NCI-H2029 treated with DMSO at 0.1 percent for 48 hours (cell line): ENCODE measurements around the gene CIT.
"Not testable (repeated sequence)": the region's sequence is repeated elsewhere in the genome, so short reads cannot be mapped to it uniquely, and the experiment has no call there.

Experiments used
- DNase-seq: peaks from one replicate; lab custom pipeline; 2025; lab: John Stamatoyannopoulos, UW

CIT gene, protein sequence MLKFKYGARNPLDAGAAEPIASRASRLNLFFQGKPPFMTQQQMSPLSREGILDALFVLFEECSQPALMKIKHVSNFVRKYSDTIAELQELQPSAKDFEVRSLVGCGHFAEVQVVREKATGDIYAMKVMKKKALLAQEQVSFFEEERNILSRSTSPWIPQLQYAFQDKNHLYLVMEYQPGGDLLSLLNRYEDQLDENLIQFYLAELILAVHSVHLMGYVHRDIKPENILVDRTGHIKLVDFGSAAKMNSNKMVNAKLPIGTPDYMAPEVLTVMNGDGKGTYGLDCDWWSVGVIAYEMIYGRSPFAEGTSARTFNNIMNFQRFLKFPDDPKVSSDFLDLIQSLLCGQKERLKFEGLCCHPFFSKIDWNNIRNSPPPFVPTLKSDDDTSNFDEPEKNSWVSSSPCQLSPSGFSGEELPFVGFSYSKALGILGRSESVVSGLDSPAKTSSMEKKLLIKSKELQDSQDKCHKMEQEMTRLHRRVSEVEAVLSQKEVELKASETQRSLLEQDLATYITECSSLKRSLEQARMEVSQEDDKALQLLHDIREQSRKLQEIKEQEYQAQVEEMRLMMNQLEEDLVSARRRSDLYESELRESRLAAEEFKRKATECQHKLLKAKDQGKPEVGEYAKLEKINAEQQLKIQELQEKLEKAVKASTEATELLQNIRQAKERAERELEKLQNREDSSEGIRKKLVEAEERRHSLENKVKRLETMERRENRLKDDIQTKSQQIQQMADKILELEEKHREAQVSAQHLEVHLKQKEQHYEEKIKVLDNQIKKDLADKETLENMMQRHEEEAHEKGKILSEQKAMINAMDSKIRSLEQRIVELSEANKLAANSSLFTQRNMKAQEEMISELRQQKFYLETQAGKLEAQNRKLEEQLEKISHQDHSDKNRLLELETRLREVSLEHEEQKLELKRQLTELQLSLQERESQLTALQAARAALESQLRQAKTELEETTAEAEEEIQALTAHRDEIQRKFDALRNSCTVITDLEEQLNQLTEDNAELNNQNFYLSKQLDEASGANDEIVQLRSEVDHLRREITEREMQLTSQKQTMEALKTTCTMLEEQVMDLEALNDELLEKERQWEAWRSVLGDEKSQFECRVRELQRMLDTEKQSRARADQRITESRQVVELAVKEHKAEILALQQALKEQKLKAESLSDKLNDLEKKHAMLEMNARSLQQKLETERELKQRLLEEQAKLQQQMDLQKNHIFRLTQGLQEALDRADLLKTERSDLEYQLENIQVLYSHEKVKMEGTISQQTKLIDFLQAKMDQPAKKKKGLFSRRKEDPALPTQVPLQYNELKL (N-terminal part only)

DNA sequence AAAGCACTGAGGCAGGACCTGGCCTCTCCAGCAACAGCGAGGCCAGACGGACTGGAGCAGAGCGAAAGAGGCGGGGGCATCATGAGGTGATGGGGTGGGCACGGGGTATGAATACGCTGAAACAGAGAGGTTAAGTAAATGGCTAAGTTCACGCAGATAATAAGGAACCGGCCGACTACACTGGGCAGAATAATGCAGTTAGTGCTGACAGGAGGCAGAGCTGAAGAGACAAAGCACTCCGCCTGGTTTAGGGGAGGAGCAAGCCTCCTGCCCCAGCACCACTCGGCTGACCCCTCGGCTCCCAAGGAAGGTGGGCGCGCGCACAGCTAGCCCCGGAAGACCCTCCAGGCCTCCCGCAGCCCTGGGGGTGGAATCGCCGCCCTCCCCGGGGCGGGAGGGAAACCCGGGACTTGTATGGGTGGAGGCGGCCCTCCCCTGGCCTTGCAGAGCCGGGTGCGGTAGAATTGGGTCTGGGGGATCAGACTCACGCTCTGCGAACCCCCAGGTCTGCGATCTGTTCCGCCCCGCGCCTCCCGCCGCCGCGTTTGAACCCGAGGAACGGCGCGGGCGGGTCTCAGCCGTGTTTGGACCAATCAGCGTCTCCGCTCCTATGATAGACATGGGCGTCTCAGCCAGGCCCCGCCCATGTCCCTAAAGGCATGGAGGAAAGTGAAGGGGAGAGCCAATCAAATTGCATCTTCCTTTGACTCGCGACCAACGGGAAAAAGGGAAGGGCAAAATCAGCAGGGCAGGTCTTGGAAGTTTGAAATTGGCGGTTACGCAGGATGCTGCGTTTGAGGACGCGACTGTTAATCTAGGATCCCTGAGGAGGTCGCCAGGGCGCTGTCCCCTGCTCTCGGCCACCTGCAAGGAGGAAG lies at the start of gene CIT:
Gene CIT, minus strand, starts transcription at position 560 of the 878 bp plus-strand sequence. CDS start 1,152 bp downstream, outside the sequence.
- peak; percentile 86 for DNase-seq

DNA sequence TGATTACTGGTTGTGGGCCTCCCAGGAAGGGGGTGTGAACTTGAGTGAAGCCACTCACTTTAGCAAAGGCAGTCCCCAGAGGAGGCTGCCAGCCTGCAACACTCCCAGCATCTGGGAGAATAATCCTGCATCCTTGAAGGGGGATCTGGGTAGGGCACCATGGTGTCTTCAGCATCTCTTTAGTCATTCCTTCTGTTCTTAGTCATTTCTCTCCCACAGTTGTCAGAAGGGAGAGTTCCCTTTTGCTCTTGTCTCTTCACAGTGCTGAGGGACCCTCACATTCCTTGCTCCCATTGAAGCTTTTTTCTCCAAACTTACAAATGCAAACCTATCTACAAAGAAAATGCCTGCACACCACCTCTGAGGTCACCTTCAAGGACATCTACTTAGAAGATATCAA lies 48.1 kb upstream of the CIT start:
- DNase-seq = no peak

DNA sequence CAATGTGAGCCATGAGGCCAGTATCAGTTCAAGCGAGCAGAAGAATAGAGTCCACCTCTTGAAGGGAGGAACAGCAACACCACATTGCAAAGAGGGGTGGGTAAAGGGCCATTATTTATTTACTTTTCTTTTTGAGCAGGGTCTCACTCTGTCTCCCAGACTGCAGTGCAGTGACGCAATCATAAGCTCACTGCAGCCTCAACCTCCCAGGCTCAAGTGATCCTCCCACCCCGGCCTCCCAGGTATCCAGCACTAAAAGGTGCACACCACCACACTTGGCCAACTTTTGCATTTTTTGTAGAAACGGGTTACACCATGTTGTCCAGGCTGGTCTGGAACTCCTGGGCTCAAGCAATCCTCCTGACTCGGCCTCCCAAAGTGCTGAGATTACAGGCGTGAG lies 42.9 kb upstream of the CIT start:
- no peak for DNase-seq

DNA sequence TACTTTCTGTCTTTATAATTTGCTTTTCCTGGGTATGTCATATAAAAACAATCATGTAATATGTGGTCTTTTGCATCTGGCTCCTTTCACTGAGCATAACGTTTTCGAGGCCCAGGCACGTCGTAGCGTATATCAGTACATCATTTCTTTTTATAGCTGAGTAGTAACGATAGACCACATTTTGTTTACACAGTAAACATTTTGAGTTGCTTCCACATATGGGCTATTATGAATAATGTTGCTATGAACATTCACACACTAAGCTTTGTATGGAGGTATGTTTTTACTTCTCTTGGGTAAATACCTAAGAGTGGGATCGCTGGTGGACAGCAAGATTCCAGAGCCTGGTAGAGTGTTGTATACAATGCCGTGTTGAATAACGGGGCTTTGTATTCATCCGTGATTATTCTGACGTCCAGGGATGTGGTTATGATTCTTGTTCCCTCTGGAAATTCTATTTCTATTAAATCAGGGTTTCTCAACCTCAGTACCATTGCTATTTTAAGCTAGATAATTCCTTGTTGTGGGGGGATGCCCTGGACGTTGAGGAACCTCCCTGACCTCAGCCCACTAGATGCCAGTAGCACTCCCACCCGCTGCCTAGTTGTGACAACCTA lies 38.9 kb upstream of the CIT start:
- no peak for DNase-seq

DNA sequence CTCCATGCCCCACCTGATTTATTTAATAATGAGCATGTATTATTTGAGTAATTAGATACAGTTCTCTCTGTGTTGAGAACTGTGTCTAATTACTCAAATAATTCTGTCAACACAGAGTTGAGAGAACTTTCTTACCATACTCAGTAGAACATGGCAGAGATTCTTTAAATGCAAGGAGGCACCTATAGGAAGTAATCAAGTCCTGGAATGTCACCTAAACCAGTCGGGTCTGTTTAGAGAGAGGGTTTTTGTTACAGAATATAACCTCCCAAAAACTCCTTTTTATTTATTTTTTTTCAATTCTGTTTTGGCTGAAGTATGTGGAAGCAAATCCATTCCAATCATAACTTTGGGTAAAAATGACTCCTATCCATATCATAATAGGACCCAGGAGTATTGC lies 37.5 kb upstream of the CIT start:
- DNase-seq = no peak

DNA sequence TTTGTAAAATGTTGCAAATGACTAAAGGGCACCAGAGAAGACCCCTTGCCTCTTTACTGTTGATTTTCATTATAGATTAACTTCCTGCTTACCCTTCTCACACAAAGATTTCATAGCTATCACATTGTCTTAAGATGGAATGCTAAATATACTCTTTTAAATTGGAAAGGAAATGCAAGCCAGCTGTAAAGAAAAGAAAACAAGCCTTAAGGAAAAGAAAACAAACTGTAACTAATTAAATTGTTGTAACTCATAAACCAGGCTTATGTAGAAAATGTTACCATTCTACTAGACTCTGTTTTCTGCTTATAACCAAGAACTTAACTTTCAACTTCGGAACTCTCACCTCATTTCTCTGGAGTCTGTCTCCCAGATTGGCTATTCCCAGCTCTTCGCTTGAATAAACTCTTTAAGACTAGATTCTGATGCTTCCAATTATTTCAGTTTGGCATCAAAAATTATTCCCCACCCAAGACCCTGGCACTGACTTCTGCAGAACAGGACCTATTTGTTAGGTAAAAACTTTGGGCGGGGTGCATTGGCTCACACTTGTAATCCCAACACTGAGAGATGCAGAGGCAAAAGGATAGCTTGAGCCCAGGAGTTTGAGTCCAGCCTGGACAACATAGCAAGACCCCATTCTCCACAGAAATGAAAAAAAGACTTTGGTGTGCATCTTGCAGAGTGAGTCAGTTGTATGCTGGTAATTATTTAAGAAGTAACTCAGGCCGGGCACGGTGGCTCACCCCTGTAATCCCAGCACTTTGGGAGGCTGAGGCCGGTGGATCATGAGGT lies 36.6 kb upstream of the CIT start:
- DNase-seq = no peak

DNA sequence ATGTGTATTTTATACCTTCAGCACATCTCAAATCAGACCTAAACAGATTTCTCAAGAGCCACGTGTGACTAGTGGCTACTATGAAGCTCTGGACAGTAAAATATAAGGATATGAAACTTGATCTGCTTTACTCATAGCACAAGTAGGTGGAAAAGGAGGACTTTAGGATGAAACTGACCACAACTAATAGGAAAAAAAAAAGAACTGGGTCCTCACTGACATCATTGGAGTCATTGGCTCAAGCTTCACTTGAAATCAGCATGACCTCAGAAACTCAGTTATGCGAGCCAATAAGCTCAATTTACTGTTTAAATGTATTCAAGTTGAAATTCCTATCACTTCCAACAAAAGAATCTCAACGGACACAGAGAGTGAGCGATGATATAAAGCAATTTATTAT lies 34.1 kb upstream of the CIT start:
- DNase-seq = no peak

DNA sequence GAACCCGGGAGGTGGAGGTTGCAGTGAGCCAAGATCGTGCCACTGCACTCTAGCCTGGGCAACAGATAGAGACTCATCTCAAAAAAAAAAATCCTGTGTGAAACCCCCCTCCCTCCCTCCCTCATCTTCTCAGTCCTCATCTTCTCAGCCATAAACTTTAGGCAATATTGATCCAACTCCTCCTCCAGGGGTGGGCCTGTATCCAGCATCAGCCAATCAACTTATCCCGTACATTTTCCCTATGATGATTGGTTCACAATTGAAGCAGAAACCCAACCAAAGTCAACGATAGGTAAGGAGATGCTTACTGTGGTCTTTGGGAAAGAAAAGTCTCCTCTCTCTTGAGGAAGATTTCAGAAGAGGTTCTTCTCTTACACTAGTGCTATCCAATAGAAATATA lies 33.5 kb upstream of the CIT start:
- DNase-seq = no peak

DNA sequence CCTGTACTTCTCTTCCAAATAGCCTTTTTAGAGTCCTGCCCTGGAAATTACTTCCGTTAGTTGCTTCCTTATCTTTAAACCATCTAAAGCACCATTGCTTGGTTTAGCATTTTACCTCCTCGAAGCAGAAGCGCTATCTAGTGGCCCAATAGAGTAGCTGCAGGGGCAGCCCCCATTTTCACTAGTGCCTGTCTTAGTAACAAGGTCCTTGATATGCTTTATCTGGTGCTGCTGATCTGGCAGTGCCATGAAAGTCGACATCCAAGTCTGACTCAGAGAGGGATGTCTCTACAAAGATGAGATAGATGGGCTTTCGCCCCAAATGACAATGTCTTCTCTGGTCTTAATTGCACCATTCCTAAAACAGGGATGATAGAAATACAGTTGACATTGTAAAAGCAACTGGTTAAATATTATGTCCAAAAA lies 25.0 kb upstream of the CIT start:
- peak; percentile 88 for DNase-seq

DNA sequence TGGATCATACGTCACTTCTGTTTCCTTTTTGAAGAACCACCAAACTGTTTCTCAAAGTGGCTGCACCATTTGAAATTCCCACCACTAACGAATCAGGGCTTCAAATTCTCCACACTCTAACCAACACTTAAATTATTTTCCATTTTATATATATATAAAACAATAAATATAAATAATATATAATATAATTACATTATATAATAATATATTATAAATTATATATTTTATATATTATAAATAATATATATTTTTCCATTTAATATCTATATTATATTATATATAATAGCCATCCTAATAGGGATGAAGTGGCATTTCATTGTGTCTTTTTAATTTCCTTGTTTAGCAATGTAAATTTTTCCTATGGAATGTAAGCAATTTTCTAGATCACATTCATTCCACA lies 24.6 kb upstream of the CIT start:
- DNase-seq = no peak

DNA sequence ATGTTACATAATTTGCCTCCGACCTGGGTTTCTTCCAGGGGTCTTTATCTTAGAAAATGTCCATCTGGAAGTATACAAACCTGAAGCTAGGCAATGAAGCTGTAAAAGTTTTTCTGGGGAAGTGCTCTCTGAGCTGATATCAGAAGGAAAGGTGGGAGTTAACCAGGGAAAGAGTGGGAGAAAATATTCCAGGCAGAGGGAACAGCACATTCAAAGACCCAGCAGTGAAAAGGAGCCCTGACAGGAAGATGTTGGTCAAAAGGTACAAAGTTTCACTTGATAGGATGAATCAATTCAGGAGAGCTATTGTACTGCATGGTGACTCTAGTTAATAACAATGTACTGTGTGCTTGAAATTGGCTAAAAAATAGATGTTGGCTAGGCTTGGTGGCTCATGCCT lies 17.8 kb upstream of the CIT start:
- no peak for DNase-seq

DNA sequence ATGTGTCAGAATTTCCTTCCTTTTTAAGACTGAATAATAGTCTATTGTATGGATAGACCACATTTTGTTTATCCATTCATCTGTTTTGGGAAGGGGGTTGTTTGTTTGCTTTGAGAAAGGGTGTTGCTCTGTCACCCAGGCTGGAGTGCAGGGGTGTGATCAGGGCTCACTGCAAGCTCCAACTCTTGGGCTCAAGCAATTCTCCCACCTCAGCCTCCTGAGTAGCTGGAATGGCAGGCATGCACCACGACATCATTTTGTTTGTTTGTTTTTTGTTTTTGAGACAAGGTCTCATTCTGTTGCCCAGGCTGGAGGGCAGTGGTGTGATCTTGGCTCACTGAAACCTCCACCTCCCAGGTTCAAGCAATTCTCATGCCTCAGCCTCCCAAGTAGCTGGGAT lies 15.5 kb upstream of the CIT start:
- not testable (repeated sequence) for DNase-seq

DNA sequence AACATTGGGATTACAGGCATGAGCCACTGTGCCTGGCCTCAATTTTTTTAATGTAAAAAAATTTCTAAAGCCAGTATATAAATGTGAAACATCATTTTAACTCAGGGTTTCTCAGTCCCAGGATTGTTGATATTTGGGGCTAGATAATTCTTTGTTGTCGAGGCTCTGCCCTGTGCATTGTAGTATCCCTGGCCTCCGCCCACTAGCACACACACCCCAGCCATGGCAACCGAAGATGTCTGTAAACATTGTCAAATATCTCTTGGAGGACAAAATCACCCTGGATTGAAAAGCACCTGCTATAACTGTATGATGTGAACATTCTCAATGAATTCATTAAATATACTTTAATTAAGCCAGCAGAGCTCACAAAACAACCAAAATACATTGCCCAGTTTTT lies 8.4 kb upstream of the CIT start:
- peak; percentile 23 for DNase-seq

DNA sequence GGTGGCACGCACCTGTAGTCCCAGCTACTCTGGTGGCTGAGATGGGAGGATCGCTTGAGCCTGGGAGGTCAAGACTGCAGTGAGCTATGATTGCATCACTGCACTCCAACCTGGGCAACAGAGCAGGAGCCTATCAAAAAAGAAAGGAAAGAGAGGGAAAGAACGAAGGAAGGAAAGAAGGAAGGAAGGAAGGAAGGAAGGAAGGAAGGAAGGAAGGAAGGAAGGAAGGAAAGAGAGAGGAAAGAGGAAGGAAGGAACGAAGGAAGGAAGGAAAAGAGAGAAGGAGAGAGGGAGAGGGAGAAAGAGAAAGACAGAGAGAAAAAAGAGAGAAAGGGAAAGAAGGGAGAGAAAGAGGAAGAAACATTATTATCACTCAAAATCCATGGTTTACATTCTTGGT lies 6.7 kb upstream of the CIT start:
- DNase-seq = not testable (repeated sequence)

DNA sequence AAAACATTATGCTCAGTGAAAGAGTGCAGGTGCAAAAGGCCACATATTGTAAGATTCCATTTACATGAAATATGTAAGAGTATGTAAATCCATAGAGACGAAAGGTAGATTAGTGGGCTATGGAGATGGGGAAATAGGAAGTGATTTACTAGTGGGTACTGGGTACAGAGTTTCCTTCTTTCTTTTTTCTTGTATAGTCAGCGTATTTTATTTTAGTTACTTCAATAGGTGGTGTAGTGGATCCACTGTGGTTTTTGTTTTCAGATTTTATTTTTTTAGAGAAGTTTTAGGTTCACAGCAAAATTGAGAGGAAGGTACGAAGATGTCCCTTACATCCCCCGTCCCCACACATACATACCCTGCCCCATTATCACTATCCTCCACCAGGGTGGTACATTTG lies 6.1 kb upstream of the CIT start:
- no peak for DNase-seq

DNA sequence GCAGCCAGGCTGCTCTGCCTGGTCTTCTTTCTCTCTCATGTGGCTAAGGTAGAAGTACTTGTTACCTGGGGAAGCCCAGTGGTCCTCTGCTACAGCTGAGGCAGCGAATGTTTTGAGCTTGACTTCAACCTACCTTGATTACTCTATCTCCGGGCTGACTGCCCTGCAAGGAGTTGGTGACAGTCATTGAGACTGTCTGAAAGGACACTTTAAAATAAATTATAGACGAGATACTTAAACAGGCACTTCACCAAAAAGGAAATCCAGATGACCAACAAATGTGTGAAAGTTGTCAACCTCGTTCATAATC lies 474 bp upstream of the CIT start:
- DNase-seq = no peak

DNA sequence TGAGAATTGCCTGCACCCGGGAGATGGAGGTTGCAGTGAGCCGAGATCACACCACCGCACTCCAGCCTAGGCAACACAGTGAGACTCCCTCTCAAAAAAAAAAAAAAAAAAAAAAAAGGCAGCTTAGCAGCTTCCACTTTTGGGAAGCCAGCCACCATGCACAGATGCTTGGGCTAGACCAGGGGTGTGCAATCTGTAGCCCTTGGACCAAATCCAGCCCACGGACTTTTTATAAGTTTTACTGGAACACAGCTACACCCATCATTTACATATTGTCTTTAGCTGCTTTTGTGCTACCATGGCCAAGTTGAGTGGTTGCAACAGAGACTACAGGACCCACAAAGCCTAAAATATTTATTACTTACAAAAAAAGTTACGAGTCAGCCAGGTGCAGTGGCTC lies 6.7 kb downstream of the CIT start:
- DNase-seq = no peak

DNA sequence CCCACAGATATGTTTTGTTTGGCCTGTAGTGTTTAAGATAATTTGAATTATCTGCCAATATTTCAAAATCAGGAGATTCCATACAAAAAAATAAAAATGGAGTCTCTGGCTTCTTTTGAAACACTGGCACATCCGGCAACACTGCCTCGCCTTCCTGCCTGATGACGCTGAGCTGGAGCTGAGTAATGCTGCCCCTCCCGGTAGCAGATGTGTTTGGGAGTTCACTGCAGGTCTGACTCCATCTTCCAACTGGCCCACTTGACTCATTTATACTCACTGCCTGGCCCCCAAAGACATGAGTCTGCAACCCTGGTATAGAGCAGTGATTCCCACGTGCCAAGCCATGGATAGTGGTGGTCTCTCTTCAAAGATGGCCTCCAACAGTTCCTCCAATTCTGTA lies 7.4 kb downstream of the CIT start:
- no peak for DNase-seq

DNA sequence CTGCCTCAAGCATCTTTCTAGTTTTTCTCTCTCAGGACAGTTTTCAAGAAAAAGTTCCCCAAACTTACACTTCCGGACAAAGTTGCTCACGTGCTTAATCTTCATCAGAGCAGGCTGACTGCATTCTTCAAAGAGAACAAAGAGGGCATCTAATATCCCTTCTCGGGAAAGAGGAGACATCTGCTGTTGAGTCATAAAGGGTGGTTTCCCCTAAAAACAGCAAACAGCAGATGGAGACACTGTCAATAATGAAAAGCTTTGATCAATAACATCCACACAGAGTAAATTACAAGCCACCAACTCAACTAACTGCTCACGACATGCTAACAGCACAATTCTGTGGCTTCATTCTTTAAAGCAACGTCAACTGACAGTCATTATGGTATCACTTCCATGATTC lies 8.1 kb downstream of the CIT start:
- DNase-seq = no peak

DNA sequence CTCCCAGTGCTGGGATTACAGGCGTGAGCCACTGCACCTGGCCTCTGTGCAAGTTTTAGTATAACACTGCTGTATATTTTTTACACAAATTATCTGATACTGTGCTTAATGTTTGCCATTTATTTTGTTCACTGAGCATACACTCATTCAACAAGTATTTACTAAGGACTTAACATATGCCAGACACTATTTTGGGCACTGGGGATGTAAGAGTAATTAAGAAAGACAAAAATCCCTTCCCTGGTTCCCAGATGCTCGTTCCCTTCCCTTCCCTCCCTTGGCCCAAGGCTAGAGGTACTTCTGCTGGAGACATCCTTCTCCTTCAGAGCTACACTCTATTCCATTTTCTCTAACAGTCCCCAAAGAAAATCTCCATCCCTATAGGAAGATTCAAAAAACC lies 12.5 kb downstream of the CIT start:
- DNase-seq = no peak
